ENCODE results near the gene TMCC2.

The TMCC2 gene

DNA sequence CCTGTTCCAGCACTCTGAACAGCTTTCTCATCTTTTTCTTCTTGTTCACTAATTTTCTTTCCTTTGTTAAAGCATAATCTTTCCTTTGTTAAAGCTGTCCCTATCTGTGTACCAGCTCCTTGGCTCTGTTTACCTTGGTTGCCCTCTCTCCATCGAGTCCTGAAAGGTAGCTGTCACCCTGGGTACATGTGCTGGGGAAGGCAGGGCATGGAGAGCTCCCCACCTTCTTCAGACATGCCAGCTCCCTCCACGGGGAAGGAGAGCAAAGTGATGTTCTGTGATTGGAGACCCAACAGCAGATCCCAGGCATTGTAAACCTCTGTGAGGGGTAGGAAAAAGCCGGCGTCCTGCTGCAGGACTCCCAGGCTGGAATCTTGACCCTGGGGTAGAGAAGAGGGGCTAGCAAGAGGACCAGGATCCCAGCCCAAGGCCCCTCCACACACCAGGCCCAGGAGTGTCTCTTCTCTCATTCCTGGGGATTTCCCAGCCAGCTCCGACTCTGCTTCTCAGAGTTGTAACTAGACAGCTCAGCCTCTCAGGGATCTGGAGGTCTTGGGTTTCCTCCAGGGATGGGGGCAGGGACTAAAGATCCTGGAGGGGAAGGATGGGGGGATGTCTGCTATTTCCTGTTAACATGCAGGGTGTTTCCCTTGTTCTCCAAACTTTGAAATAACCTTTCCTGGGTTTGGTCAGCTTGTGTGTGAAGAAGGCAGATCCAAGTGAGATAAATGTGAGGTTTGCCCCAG is 34.4 kb downstream of the TMCC2 start:
- ChIA-PET POLR2A (interaction anchor here (0.5 to 1.4 kb wide), 3 partner anchors 18 to 746 kb away, joined by 3 to 6 read pairs (median 3); partner anchors contain the start of gene MDM4), CTCF (interaction anchor here (0.6 to 37.7 kb wide), 13 partner anchors 10 to 329 kb away, joined by 3 to 2093 read pairs (median 4); partner anchors contain the start of gene NUAK2)
- DNase-seq (ENCODE audit: low read depth, low spot score) = no peak
- TF ChIP-seq, protein P1, sequence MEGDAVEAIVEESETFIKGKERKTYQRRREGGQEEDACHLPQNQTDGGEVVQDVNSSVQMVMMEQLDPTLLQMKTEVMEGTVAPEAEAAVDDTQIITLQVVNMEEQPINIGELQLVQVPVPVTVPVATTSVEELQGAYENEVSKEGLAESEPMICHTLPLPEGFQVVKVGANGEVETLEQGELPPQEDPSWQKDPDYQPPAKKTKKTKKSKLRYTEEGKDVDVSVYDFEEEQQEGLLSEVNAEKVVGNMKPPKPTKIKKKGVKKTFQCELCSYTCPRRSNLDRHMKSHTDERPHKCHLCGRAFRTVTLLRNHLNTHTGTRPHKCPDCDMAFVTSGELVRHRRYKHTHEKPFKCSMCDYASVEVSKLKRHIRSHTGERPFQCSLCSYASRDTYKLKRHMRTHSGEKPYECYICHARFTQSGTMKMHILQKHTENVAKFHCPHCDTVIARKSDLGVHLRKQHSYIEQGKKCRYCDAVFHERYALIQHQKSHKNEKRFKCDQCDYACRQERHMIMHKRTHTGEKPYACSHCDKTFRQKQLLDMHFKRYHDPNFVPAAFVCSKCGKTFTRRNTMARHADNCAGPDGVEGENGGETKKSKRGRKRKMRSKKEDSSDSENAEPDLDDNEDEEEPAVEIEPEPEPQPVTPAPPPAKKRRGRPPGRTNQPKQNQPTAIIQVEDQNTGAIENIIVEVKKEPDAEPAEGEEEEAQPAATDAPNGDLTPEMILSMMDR (IDR thresholded peaks at IDR 0.05; ENCODE audit: insufficient read depth, low read length, missing control alignments) = no peak
- H3K4me3 ChIP-seq (ENCODE audit: low read depth, low read length) = no peak overlapping the region

DNA sequence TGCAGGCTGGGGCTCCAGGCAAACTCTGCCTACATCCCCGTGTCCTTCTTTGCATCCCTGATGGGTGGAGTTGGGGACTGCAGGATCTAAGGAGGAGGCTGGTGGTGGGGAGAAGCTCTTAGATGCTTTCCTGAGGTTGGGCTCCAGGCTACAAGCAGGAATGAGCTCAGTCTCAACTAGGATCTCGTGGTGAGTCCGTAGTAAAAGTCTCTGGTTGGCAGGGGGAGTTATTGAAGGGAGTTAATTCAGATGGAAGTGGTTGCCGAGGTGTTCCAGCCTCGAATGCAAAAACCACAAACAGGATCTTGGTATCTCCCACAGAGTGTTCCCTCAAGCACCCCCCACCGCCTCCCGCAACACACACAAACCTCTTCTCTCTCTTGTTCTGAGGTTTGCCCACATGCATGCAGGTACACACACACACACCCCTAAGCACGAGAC is 35.0 kb downstream of the TMCC2 start:
- TF ChIP-seq, protein P1 (IDR thresholded peaks at IDR 0.05; ENCODE audit: insufficient read depth, low read length, missing control alignments) = no peak
- ChIA-PET CTCF (interaction anchor here (0.9 to 37.7 kb wide), 10 partner anchors 10 to 287 kb away, joined by 3 to 2093 read pairs (median 4); partner anchors contain the start of gene NUAK2), POLR2A (interaction anchor here (1.4 kb wide), 1 partner anchor 33 kb away, joined by 6 read pairs; no protein-coding TSS in a partner anchor)
- no peak for DNase-seq (ENCODE audit: low read depth, low spot score)
- H3K4me3 ChIP-seq (ENCODE audit: low read depth, low read length) = no peak overlapping the region

- TF ChIP-seq, protein P1 (IDR thresholded peaks at IDR 0.05; ENCODE audit: insufficient read depth, low read length, missing control alignments) = no peak
- H3K4me3 ChIP-seq (ENCODE audit: low read depth, low read length) = no peak overlapping the region
- ChIA-PET POLR2A (interaction anchor here (0.6 kb wide), 1 partner anchor 155 kb away, joined by 3 read pairs; no protein-coding TSS in a partner anchor), CTCF (interaction anchor here (1.4 to 37.7 kb wide), 3 partner anchors 10 to 64 kb away, joined by 3 to 2093 read pairs (median 163); partner anchors contain the start of gene NUAK2)
- DNase-seq (ENCODE audit: low read depth, low spot score) = no peak
Measured at GRCh38 chr1:205263580-205264190, 35.9 kb downstream of the TMCC2 start.

- no peak overlapping the region for H3K4me3 ChIP-seq (ENCODE audit: low read depth, low read length)
- CTCF ChIA-PET = interaction anchor here (0.6 to 37.7 kb wide), 7 partner anchors 7 to 291 kb away, joined by 3 to 2093 read pairs (median 8); partner anchors contain the start of gene NUAK2
- TF ChIP-seq, protein P1 (IDR thresholded peaks at IDR 0.05; ENCODE audit: insufficient read depth, low read length, missing control alignments) = no peak
- POLR2A ChIA-PET = no interaction called here
- DNase-seq (ENCODE audit: low read depth, low spot score) = no peak
Measured at GRCh38 chr1:205266611-205267305, 39.0 kb downstream of the TMCC2 start.

DNA sequence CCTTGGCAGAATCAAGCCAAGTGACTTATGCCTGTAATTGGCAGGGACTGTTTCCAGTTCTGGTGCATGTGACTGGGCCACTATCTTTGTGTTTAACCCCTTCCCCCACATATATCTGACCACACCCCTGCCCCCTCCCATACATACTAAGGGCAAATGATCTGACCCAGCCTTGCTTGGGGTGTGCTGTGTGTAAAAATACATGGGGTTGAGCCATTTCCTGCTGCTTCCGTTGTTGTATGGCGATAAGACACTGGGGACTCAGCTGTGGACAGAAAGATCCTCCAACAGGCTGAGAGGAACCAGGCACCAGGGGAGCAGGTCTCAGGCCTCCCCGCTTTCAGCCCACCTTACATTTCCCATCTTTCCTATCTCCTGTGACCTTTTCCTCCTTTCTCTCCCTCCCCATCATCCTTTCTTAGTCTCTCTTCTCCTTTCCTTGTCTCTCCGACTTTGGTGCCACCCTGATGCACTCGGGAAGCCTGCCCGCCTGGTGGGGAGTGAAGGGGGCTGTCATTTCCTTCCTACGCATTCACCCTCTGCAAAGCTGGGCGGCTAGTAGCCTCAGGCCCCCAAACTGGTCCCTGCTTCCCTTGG is 39.7 kb downstream of the TMCC2 start:
- H3K4me3 ChIP-seq (ENCODE audit: low read depth, low read length) = no peak overlapping the region
- TF ChIP-seq, protein P1 (IDR thresholded peaks at IDR 0.05; ENCODE audit: insufficient read depth, low read length, missing control alignments) = no peak
- ChIA-PET POLR2A (no interaction called here), CTCF (interaction anchor here (1.3 to 37.7 kb wide), 3 partner anchors 11 to 60 kb away, joined by 4 to 2093 read pairs (median 4); partner anchors contain the start of gene NUAK2)
- DNase-seq (ENCODE audit: low read depth, low spot score) = no peak
